Measurements from ENCODE around the gene RPL7A. TPM values are rescaled to one million over a fixed set of nuclear protein-coding genes. Genes with fewer than 3 reads are reported as not detected.

The RPL7A gene
- total and polyA plus RNA-seq, 2 donors (not counting 3 experiments of a cell fraction or from before 2014, with no cell fraction given): 2,112 to 2,329 TPM

- Histone ChIP-seq H3K27me3 (ENCODE audit: control insufficient read depth in 2 of 2, insufficient read depth in 2 of 2, low read length in 2 of 2) (no peaks in the 10 kb centered on the region), H3K79me2 (ENCODE audit: control insufficient read depth, insufficient read depth, low read length) (peaks cover 13% of the 10 kb centered on the region), H4K20me1 (replicated peaks; ENCODE audit: control insufficient read depth, extremely low read depth, insufficient read depth, low read length) (no peaks in the 10 kb centered on the region), H3K27ac (ENCODE audit: insufficient read depth, low read depth, low read length) (no peak overlapping the region), H3K4me2 (ENCODE audit: insufficient read depth, low read length) (no peak overlapping the region), H3K4me1 (ENCODE audit: control insufficient read depth, extremely low read depth, insufficient read depth, low read length) (no peaks in the 10 kb centered on the region), H3K36me3 (ENCODE audit: control insufficient read depth in 2 of 2, extremely low read depth in 1 of 2, insufficient read depth in 2 of 2, low read length in 2 of 2) (peaks cover 5 to 45% of the 10 kb centered on the region in 2 experiments), H3K9me1 (replicated peaks; ENCODE audit: control insufficient read depth, extremely low read depth, insufficient read depth, low read length) (no peaks in the 10 kb centered on the region), H3K4me3 (replicated peaks in 1 of 3; ENCODE audit: insufficient read depth in 1 of 3, low read depth in 1 of 3, low read length in 3 of 3) (no peak overlapping the region), H3K9me3 (replicated peaks; ENCODE audit: control insufficient read depth, insufficient read depth, low read length) (no peaks in the 10 kb centered on the region), H3K9ac (replicated peaks; ENCODE audit: extremely low read depth, insufficient read depth, low read length) (no peak overlapping the region), H2AFZ (ENCODE audit: low read depth, low read length) (no peak overlapping the region)
- FAIRE-seq: no peak
- dilution Hi-C loops (cut with MboI; ENCODE audit: extremely low pct_ligation_motif_present, low sequenced_read_pairs): no loop called here
- ChIA-PET POLR2A (interaction anchor here (1.2 kb wide), 1 partner anchor 11 kb away, joined by 3 read pairs; no protein-coding TSS in a partner anchor), CTCF (interaction anchor here (1.0 to 2.2 kb wide), 4 partner anchors 11 to 156 kb away, joined by 3 to 12 read pairs (median 6); partner anchors contain the start of gene SURF1)
- DNase-seq (ENCODE audit: low read depth, low spot score): no peak
- intact Hi-C loops (cut with micrococcal nuclease): loop anchor here (1.0 kb wide), 1 partner anchor 65 kb away; no protein-coding TSS in a partner anchor
- no TSS peak for BruUV-seq (replicated peaks)
- TF ChIP-seq JUN (IDR thresholded peaks at IDR 0.05; ENCODE audit: borderline replicate concordance, insufficient read depth, insufficient read length, low read depth): no peak
- TF ChIP-seq, protein P1, sequence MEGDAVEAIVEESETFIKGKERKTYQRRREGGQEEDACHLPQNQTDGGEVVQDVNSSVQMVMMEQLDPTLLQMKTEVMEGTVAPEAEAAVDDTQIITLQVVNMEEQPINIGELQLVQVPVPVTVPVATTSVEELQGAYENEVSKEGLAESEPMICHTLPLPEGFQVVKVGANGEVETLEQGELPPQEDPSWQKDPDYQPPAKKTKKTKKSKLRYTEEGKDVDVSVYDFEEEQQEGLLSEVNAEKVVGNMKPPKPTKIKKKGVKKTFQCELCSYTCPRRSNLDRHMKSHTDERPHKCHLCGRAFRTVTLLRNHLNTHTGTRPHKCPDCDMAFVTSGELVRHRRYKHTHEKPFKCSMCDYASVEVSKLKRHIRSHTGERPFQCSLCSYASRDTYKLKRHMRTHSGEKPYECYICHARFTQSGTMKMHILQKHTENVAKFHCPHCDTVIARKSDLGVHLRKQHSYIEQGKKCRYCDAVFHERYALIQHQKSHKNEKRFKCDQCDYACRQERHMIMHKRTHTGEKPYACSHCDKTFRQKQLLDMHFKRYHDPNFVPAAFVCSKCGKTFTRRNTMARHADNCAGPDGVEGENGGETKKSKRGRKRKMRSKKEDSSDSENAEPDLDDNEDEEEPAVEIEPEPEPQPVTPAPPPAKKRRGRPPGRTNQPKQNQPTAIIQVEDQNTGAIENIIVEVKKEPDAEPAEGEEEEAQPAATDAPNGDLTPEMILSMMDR (IDR thresholded peaks at IDR 0.05; ENCODE audit: extremely low read depth in 1 of 2, insufficient read depth in 1 of 2, low read depth in 1 of 2, low read length in 2 of 2): peak; percentile 9 to 29
Observed at GRCh38 chr9:133342069-133342406, 6.0 kb upstream of the RPL7A start.

DNA sequence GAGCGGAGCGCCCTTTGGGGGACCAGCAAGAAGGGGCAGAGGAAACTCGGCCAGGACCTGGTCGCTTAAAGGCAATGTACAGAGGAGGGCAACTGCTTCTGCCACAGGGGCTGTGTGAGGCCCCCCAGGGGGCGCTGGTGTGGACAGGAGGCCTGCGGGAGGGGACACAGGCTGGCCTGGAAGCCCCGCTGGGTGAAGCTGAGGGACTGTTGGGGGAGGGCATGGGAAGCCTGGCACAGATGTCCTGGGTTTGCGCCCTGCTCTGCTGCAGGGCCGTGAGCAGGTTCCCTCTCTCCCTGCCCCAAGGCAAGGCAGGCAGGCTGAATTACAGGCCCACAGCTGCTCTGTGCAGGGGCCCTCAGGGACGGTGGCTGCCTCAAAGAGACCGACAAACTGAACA, 5.4 kb upstream of the RPL7A start:
- POLR2A ChIA-PET: interaction anchor here (1.2 kb wide), 1 partner anchor 10 kb away, joined by 3 read pairs; no protein-coding TSS in a partner anchor

More for the DNA sequence above, 5.4 kb upstream of the RPL7A start:
- CTCF ChIA-PET: interaction anchor here (1.4 to 2.2 kb wide), 3 partner anchors 13 to 156 kb away, joined by 5 to 12 read pairs (median 7); partner anchors contain the start of gene SURF1
- no TSS peak for BruUV-seq (replicated peaks)
- intact Hi-C loops (cut with micrococcal nuclease) (loop anchor here (1.0 kb wide), 1 partner anchor 65 kb away; no protein-coding TSS in a partner anchor), dilution Hi-C loops (cut with MboI; ENCODE audit: extremely low pct_ligation_motif_present, low sequenced_read_pairs) (no loop called here)
- Histone ChIP-seq H3K27me3 (ENCODE audit: control insufficient read depth in 2 of 2, insufficient read depth in 2 of 2, low read length in 2 of 2) (no peaks in the 10 kb centered on the region), H3K4me1 (ENCODE audit: control insufficient read depth, extremely low read depth, insufficient read depth, low read length) (no peaks in the 10 kb centered on the region), H3K9me3 (replicated peaks; ENCODE audit: control insufficient read depth, insufficient read depth, low read length) (no peaks in the 10 kb centered on the region), H3K9me1 (replicated peaks; ENCODE audit: control insufficient read depth, extremely low read depth, insufficient read depth, low read length) (no peaks in the 10 kb centered on the region), H3K4me3 (replicated peaks in 1 of 3; ENCODE audit: insufficient read depth in 1 of 3, low read depth in 1 of 3, low read length in 3 of 3) (no peak overlapping the region), H3K9ac (replicated peaks; ENCODE audit: extremely low read depth, insufficient read depth, low read length) (no peak overlapping the region), H3K79me2 (ENCODE audit: control insufficient read depth, insufficient read depth, low read length) (peaks cover 15% of the 10 kb centered on the region), H2AFZ (ENCODE audit: low read depth, low read length) (no peak overlapping the region), H4K20me1 (replicated peaks; ENCODE audit: control insufficient read depth, extremely low read depth, insufficient read depth, low read length) (no peaks in the 10 kb centered on the region), H3K27ac (ENCODE audit: insufficient read depth, low read depth, low read length) (no peak overlapping the region), H3K4me2 (ENCODE audit: insufficient read depth, low read length) (no peak overlapping the region), H3K36me3 (ENCODE audit: control insufficient read depth in 2 of 2, extremely low read depth in 1 of 2, insufficient read depth in 2 of 2, low read length in 2 of 2) (peaks cover 5 to 45% of the 10 kb centered on the region in 2 experiments)
- no peak for DNase-seq (ENCODE audit: low read depth, low spot score)
- TF ChIP-seq, protein P1 (IDR thresholded peaks at IDR 0.05; ENCODE audit: extremely low read depth in 1 of 2, insufficient read depth in 1 of 2, low read depth in 1 of 2, low read length in 2 of 2): peak in 1 of 2 donors; percentile 35
- no peak for TF ChIP-seq POLR2A (IDR thresholded peaks at IDR 0.05; ENCODE audit: low read depth, low read length)
- FAIRE-seq: no peak
